ENCODE measurements around the gene MED27. TPM values are rescaled to one million over a fixed set of nuclear protein-coding genes. Genes with fewer than 3 reads are reported as not detected.
A peak's percentile ranks its signal among the peaks of the same experiment; 100 is the strongest.

MED27 gene
- total and polyA plus RNA-seq, 12 donors = 8.0 to 20.7 (median 17.1) TPM

GRCh38 chr9:131986089-131986488 is 93.6 kb downstream of the MED27 start:
- no peaks in the 10 kb centered on the region for H3K36me3 ChIP-seq
- no peak overlapping the region for H3K27ac ChIP-seq
- DNase-seq (no peak), ATAC-seq (no peak)
- H3K9me3 ChIP-seq = no peaks in the 10 kb centered on the region
- no peak for TF ChIP-seq CTCF (IDR thresholded peaks at IDR 0.05)
- H3K4me3 ChIP-seq = no peak overlapping the region
- peaks cover 0 to 11% (median 9%) of the 10 kb centered on the region in 9 donors for H3K4me1 ChIP-seq
- WGBS, 2 donors = 97 to 98% methylated on average over 3 of the region's 3 CpGs
- H3K27me3 ChIP-seq = no peaks in the 10 kb centered on the region
- intact Hi-C loops (cut with DNase I) = no loop called here

GRCh38 chr9:131984564-131984963 is 95.1 kb downstream of the MED27 start:
- no peaks in the 10 kb centered on the region for H3K27me3 ChIP-seq
- no peaks in the 10 kb centered on the region for H3K9me3 ChIP-seq
- 96 to 98% methylated on average over 1 of the region's 1 CpG for WGBS, 2 donors
- TF ChIP-seq CTCF (IDR thresholded peaks at IDR 0.05) = no peak
- no peak for DNase-seq
- intact Hi-C loops (cut with DNase I) = no loop called here
- no peaks in the 10 kb centered on the region for H3K36me3 ChIP-seq
- no peak for ATAC-seq
- H3K27ac ChIP-seq = no peak overlapping the region
- no peak overlapping the region for H3K4me3 ChIP-seq
- H3K4me1 ChIP-seq = peaks cover 0 to 20% (median 16%) of the 10 kb centered on the region in 9 donors

GRCh38 chr9:131982671-131983239 is 96.9 kb downstream of the MED27 start:
- H3K27ac ChIP-seq = no peak overlapping the region
- H3K4me1 ChIP-seq = peaks cover 0 to 20% (median 16%) of the 10 kb centered on the region in 9 donors
- H3K9me3 ChIP-seq = no peaks in the 10 kb centered on the region
- no peak for DNase-seq
- no peaks in the 10 kb centered on the region for H3K27me3 ChIP-seq
- 78% methylated on average over 5 of the region's 5 CpGs for WGBS, 2 donors
- ATAC-seq = no peak
- no peak overlapping the region for H3K4me3 ChIP-seq
- TF ChIP-seq CTCF (IDR thresholded peaks at IDR 0.05) = no peak
- intact Hi-C loops (cut with DNase I) = no loop called here
- no peaks in the 10 kb centered on the region for H3K36me3 ChIP-seq

- Histone ChIP-seq H3K4me1 (peaks cover 0 to 23% (median 19%) of the 10 kb centered on the region in 9 donors), H3K27ac (no peak overlapping the region), H3K9me3 (no peaks in the 10 kb centered on the region), H3K27me3 (no peaks in the 10 kb centered on the region), H3K36me3 (no peaks in the 10 kb centered on the region), H3K4me3 (no peak overlapping the region)
- no peak for TF ChIP-seq CTCF (IDR thresholded peaks at IDR 0.05)
- ATAC-seq (peak in 1 of 8 donors; percentile 8), DNase-seq (no peak)
- intact Hi-C loops (cut with DNase I) = no loop called here
- 88 to 91% methylated on average over 4 of the region's 4 CpGs for WGBS, 2 donors
These were observed 97.6 kb downstream of the MED27 start for GRCh38 chr9:131982102-131982501.

Data from heart right ventricle (tissue), 16 donors.